ENCODE data around the gene RNF144A. TPM values are rescaled to one million over a fixed set of nuclear protein-coding genes. Genes with fewer than 3 reads are reported as not detected.

The RNF144A gene
- total RNA-seq, 2 donors from 2014 or later, result 49.3 to 57.5 TPM

GRCh38 chr2:7041421-7041820, 124.2 kb downstream of the RNF144A start:
- no peak for ATAC-seq
- H3K27ac Mint-ChIP-seq, result no peak overlapping the region

GRCh38 chr2:7043690-7044089, 126.5 kb downstream of the RNF144A start:
- Mint-ChIP-seq H3K36me3 (peaks cover 9 to 44% of the 10 kb centered on the region in 2 donors), H3K9me3 (no peaks in the 10 kb centered on the region), H3K27ac (no peak overlapping the region)
- DNase-seq (ENCODE audit: low spot score in 2 of 2), result no peak
- ATAC-seq, result no peak

More at GRCh38 chr2:7041421-7041820, 124.2 kb downstream of the RNF144A start:
- DNase-seq (ENCODE audit: low spot score in 2 of 2), result no peak
- Mint-ChIP-seq H3K36me3 (peaks cover 9 to 28% of the 10 kb centered on the region in 2 donors), H3K9me3 (no peaks in the 10 kb centered on the region)

- ATAC-seq (peak; percentile 69), DNase-seq (ENCODE audit: low spot score in 2 of 2) (peak in 1 of 2 donors; percentile 62)
- Mint-ChIP-seq H3K27ac (peak overlapping the region in 1 of 2 donors; percentile 72), H3K36me3 (peaks cover 9 to 51% of the 10 kb centered on the region in 2 donors), H3K9me3 (no peaks in the 10 kb centered on the region)
These were observed 127.3 kb downstream of the RNF144A start for GRCh38 chr2:7044253-7045250.

- Mint-ChIP-seq H3K27ac (no peak overlapping the region), H3K9me3 (no peaks in the 10 kb centered on the region), H3K36me3 (peaks cover 9 to 54% of the 10 kb centered on the region in 2 donors)
- peak in 1 of 2 donors; percentile 36 for ATAC-seq
- no peak for DNase-seq (ENCODE audit: low spot score in 2 of 2)
These were observed 128.7 kb downstream of the RNF144A start for GRCh38 chr2:7045601-7046590.

- no peak for DNase-seq (ENCODE audit: low spot score in 2 of 2)
- Mint-ChIP-seq H3K36me3 (peaks cover 9 to 55% of the 10 kb centered on the region in 2 donors), H3K9me3 (no peaks in the 10 kb centered on the region), H3K27ac (no peak overlapping the region)
- no peak for ATAC-seq
These were observed 130.4 kb downstream of the RNF144A start for GRCh38 chr2:7047661-7048060.

- no peak for ATAC-seq
- no peaks in the 10 kb centered on the region for H3K9me3 Mint-ChIP-seq
- H3K36me3 Mint-ChIP-seq, result peaks cover 9 to 55% of the 10 kb centered on the region in 2 donors
- H3K27ac Mint-ChIP-seq, result peak overlapping the region in 1 of 2 donors; percentile 37
- DNase-seq (ENCODE audit: low spot score in 2 of 2), result no peak
These were observed 131.6 kb downstream of the RNF144A start for GRCh38 chr2:7048762-7049294.

- Mint-ChIP-seq H3K27ac (no peak overlapping the region), H3K36me3 (peaks cover 0 to 24% of the 10 kb centered on the region in 2 donors), H3K9me3 (no peaks in the 10 kb centered on the region)
- DNase-seq (ENCODE audit: low spot score in 2 of 2), result no peak
- ATAC-seq, result no peak
These were observed 135.2 kb downstream of the RNF144A start for GRCh38 chr2:7052404-7052803.

GRCh38 chr2:7053650-7054265, 136.5 kb downstream of the RNF144A start:
- ATAC-seq (peak in 1 of 2 donors; percentile 14), DNase-seq (ENCODE audit: low spot score in 2 of 2) (no peak)
- Mint-ChIP-seq H3K27ac (no peak overlapping the region), H3K36me3 (peaks cover 0 to 15% of the 10 kb centered on the region in 2 donors), H3K9me3 (peaks cover 0 to 5% of the 10 kb centered on the region in 2 donors)

- H3K27ac Mint-ChIP-seq, result peak overlapping the region in 1 of 2 donors; percentile 73
- peaks cover 16% of the 10 kb centered on the region in 2 donors for H3K36me3 Mint-ChIP-seq
- peaks cover 5 to 9% of the 10 kb centered on the region in 2 donors for H3K9me3 Mint-ChIP-seq
- DNase-seq (ENCODE audit: low spot score in 2 of 2) (no peak), ATAC-seq (no peak)
These were observed 140.7 kb downstream of the RNF144A start for GRCh38 chr2:7057865-7058400.

GRCh38 chr2:7060156-7060555, 142.9 kb downstream of the RNF144A start:
- DNase-seq (ENCODE audit: low spot score in 2 of 2) (no peak), ATAC-seq (no peak)
- peaks cover 11 to 15% of the 10 kb centered on the region in 2 donors for H3K9me3 Mint-ChIP-seq
- peaks cover 23 to 28% of the 10 kb centered on the region in 2 donors for H3K36me3 Mint-ChIP-seq
- H3K27ac Mint-ChIP-seq, result peak overlapping the region; percentile 28 to 46

GRCh38 chr2:7060631-7061449, 143.6 kb downstream of the RNF144A start:
- peak overlapping the region; percentile 28 to 46 for H3K27ac Mint-ChIP-seq
- H3K36me3 Mint-ChIP-seq, result peaks cover 23 to 28% of the 10 kb centered on the region in 2 donors
- H3K9me3 Mint-ChIP-seq, result peaks cover 11 to 15% of the 10 kb centered on the region in 2 donors
- ATAC-seq (no peak), DNase-seq (ENCODE audit: low spot score in 2 of 2) (no peak)

GRCh38 chr2:7061450-7061789, 144.2 kb downstream of the RNF144A start:
- DNase-seq (ENCODE audit: low spot score in 2 of 2) (no peak), ATAC-seq (no peak)

GRCh38 chr2:7061921-7062320, 144.7 kb downstream of the RNF144A start:
- DNase-seq (ENCODE audit: low spot score in 2 of 2) (no peak), ATAC-seq (no peak)
- Mint-ChIP-seq H3K27ac (peak overlapping the region in 1 of 2 donors; percentile 13), H3K36me3 (peaks cover 23 to 28% of the 10 kb centered on the region in 2 donors), H3K9me3 (peaks cover 11 to 15% of the 10 kb centered on the region in 2 donors)

More at GRCh38 chr2:7061450-7061789, 144.2 kb downstream of the RNF144A start:
- H3K36me3 Mint-ChIP-seq, result peaks cover 23 to 28% of the 10 kb centered on the region in 2 donors
- peaks cover 11 to 15% of the 10 kb centered on the region in 2 donors for H3K9me3 Mint-ChIP-seq
- no peak overlapping the region for H3K27ac Mint-ChIP-seq

- Mint-ChIP-seq H3K36me3 (peaks cover 23 to 28% of the 10 kb centered on the region in 2 donors), H3K27ac (no peak overlapping the region), H3K9me3 (peaks cover 10 to 17% of the 10 kb centered on the region in 2 donors)
- ATAC-seq (no peak), DNase-seq (ENCODE audit: low spot score in 2 of 2) (no peak)
These were observed 146.6 kb downstream of the RNF144A start for GRCh38 chr2:7063789-7064188.

GRCh38 chr2:7068457-7068856, 151.2 kb downstream of the RNF144A start:
- no peak overlapping the region for H3K27ac Mint-ChIP-seq

More at GRCh38 chr2:7068457-7068856, 151.2 kb downstream of the RNF144A start:
- ATAC-seq (no peak), DNase-seq (ENCODE audit: low spot score in 2 of 2) (no peak)
- peaks cover under 1 to 6% of the 10 kb centered on the region in 2 donors for H3K9me3 Mint-ChIP-seq
- H3K36me3 Mint-ChIP-seq, result peaks cover 2 to 14% of the 10 kb centered on the region in 2 donors

All from activated naive CD4-positive, alpha-beta T cell treated with anti-CD3 and anti-CD28 coated beads, Interleukin-2, amount 50 U/mL, for 72 hours (primary cell).